Mesendoderm (in vitro differentiated cells): ENCODE results near the gene NR3C1.

Experiments used
- DNase-seq: peaks from one replicate; pipeline ENCODE4 v3.0.0; 2013
- H2AK5ac ChIP-seq: 2 replicates; pipeline ENCODE4 v1.6.1; 2013; ENCODE audit warnings: low read length, inconsistent platforms
- H2BK120ac ChIP-seq: 2 replicates; pipeline ENCODE4 v1.6.1; 2013; ENCODE audit warnings: low read depth, mild to moderate bottlenecking, low read length, moderate library complexity, mixed read lengths
- H2BK15ac ChIP-seq: replicated peaks from 2 replicates; pipeline ENCODE4 v1.6.1; 2013; ENCODE audit warnings: low read depth, mild to moderate bottlenecking, moderate library complexity
- H2BK5ac ChIP-seq: 2 replicates; pipeline ENCODE4 v1.6.1; 2013; ENCODE audit warnings: low read length, inconsistent platforms
- H3K18ac ChIP-seq: 2 replicates; pipeline ENCODE4 v1.6.1; 2013; ENCODE audit warnings: mild to moderate bottlenecking, low read length, mixed read lengths
- H3K23ac ChIP-seq: one replicate; pipeline ENCODE4 v1.6.1; 2013; ENCODE audit warnings: low read length
- H3K27ac ChIP-seq: 2 replicates; pipeline ENCODE4 v1.5.1; 2013; ENCODE audit warnings: low read depth, mild to moderate bottlenecking, inconsistent platforms, low read length, moderate library complexity
- H3K27me3 ChIP-seq: 2 replicates; pipeline ENCODE4 v1.6.1; 2013; ENCODE audit warnings: low read length, control low read depth, mild to moderate bottlenecking, inconsistent platforms; ENCODE audit not compliant: insufficient read depth, poor library complexity
- H3K36me3 ChIP-seq: 2 replicates; pipeline ENCODE4 v1.6.1; 2013; ENCODE audit warnings: low read length, inconsistent platforms; ENCODE audit not compliant: control insufficient read depth, insufficient read depth
- H3K4ac ChIP-seq: one replicate; pipeline ENCODE4 v1.6.1; 2013; ENCODE audit warnings: low read depth, mild to moderate bottlenecking, low read length, moderate library complexity
- H3K4me1 ChIP-seq: 2 replicates; pipeline ENCODE4 v1.6.1; 2013; ENCODE audit warnings: low read depth, low read length, inconsistent platforms; ENCODE audit not compliant: control insufficient read depth
- H3K4me2 ChIP-seq: 2 replicates; pipeline ENCODE4 v1.6.1; 2013; ENCODE audit warnings: low read length
- H3K4me3 ChIP-seq: 2 replicates; pipeline ENCODE4 v1.5.1; 2013; ENCODE audit warnings: mild to moderate bottlenecking, low read length
- H3K56ac ChIP-seq: one replicate; pipeline ENCODE4 v1.6.1; 2013; ENCODE audit warnings: low read length
- H3K79me1 ChIP-seq: 2 replicates; pipeline ENCODE4 v1.6.1; 2013; ENCODE audit warnings: low read length, inconsistent platforms
- H3K79me2 ChIP-seq: 2 replicates; pipeline ENCODE4 v1.6.1; 2013; ENCODE audit warnings: mild to moderate bottlenecking, low read length; ENCODE audit not compliant: control insufficient read depth, insufficient read depth
- H3K9ac ChIP-seq: 2 replicates; pipeline ENCODE4 v1.6.1; 2013; ENCODE audit warnings: low read length, inconsistent platforms
- H4K5ac ChIP-seq: one replicate; pipeline ENCODE4 v1.6.1; 2013; ENCODE audit warnings: low read length
- H4K8ac ChIP-seq: one replicate; pipeline ENCODE4 v1.6.1; 2013; ENCODE audit warnings: low read depth, mild to moderate bottlenecking, control low read depth, low read length, moderate library complexity
- WGBS: extraction: QIAGEN DNeasy Blood & Tissue Kit; methylation state at CpG from one replicate; pipeline ENCODE4 v1.1.7; 2013; ENCODE audit warnings: low lambda C conversion rate, missing lambda C conversion rate; ENCODE audit not compliant: insufficient coverage; ENCODE audit errors: extremely low coverage; 5-methylcytosine and 5-hydroxymethylcytosine counted together

Gene NR3C1

GRCh38 chr5:143251946-143252345 lies 151.5 kb downstream of the NR3C1 start:
- Histone ChIP-seq H2BK120ac (no peak overlapping the region), H4K5ac (no peak overlapping the region), H3K56ac (no peak overlapping the region), H3K23ac (no peak overlapping the region), H3K4me2 (no peak overlapping the region), H2AK5ac (no peak overlapping the region), H3K79me2 (no peaks in the 10 kb centered on the region), H3K18ac (no peak overlapping the region), H2BK5ac (no peak overlapping the region), H2BK15ac (no peak overlapping the region), H3K27ac (no peak overlapping the region), H4K8ac (no peak overlapping the region), H3K36me3 (no peaks in the 10 kb centered on the region), H3K4ac (no peak overlapping the region), H3K79me1 (no peaks in the 10 kb centered on the region), H3K4me3 (no peak overlapping the region), H3K9ac (no peak overlapping the region), H3K27me3 (no peaks in the 10 kb centered on the region), H3K4me1 (no peaks in the 10 kb centered on the region)
- WGBS, result no CpG with 5 or more reads among the region's 4 CpGs
- no peak for DNase-seq

- no peaks in the 10 kb centered on the region for H3K79me2 ChIP-seq
- WGBS, result no CpG with 5 or more reads among the region's 3 CpGs
Observed at GRCh38 chr5:143251190-143251589, 152.3 kb downstream of the NR3C1 start.

GRCh38 chr5:143249851-143250250 lies 153.6 kb downstream of the NR3C1 start:
- Histone ChIP-seq H3K9ac (no peak overlapping the region), H3K18ac (no peak overlapping the region), H3K4me1 (no peaks in the 10 kb centered on the region), H3K4ac (no peak overlapping the region), H3K79me1 (no peaks in the 10 kb centered on the region), H3K56ac (no peak overlapping the region), H4K8ac (no peak overlapping the region), H3K4me2 (no peak overlapping the region), H3K27ac (no peak overlapping the region), H2AK5ac (no peak overlapping the region), H3K23ac (no peak overlapping the region), H2BK5ac (no peak overlapping the region), H3K36me3 (no peaks in the 10 kb centered on the region), H2BK15ac (no peak overlapping the region), H3K27me3 (no peaks in the 10 kb centered on the region), H2BK120ac (no peak overlapping the region), H4K5ac (no peak overlapping the region), H3K79me2 (no peaks in the 10 kb centered on the region), H3K4me3 (no peak overlapping the region)
- no CpG with 5 or more reads among the region's 2 CpGs for WGBS
- no peak for DNase-seq

More at GRCh38 chr5:143251190-143251589, 152.3 kb downstream of the NR3C1 start:
- Histone ChIP-seq H3K4me3 (no peak overlapping the region), H4K5ac (no peak overlapping the region), H2AK5ac (no peak overlapping the region), H2BK15ac (no peak overlapping the region), H2BK120ac (no peak overlapping the region), H3K36me3 (no peaks in the 10 kb centered on the region), H2BK5ac (no peak overlapping the region), H3K79me1 (no peaks in the 10 kb centered on the region), H3K4me2 (no peak overlapping the region), H3K4me1 (no peaks in the 10 kb centered on the region), H3K9ac (no peak overlapping the region), H3K27me3 (no peaks in the 10 kb centered on the region), H3K18ac (no peak overlapping the region), H3K27ac (no peak overlapping the region), H3K4ac (no peak overlapping the region), H4K8ac (no peak overlapping the region), H3K23ac (no peak overlapping the region), H3K56ac (no peak overlapping the region)
- no peak for DNase-seq

GRCh38 chr5:143248822-143249579 lies 154.5 kb downstream of the NR3C1 start:
- no peak overlapping the region for H2AK5ac ChIP-seq
- no peak overlapping the region for H3K23ac ChIP-seq
- H3K18ac ChIP-seq, result no peak overlapping the region
- no peak overlapping the region for H3K4ac ChIP-seq
- H3K4me1 ChIP-seq, result peaks cover 1% of the 10 kb centered on the region
- no peaks in the 10 kb centered on the region for H3K36me3 ChIP-seq
- WGBS, result no CpG with 5 or more reads among the region's 3 CpGs
- no peaks in the 10 kb centered on the region for H3K79me1 ChIP-seq
- H3K4me3 ChIP-seq, result no peak overlapping the region
- H3K4me2 ChIP-seq, result no peak overlapping the region
- H3K27me3 ChIP-seq, result no peaks in the 10 kb centered on the region
- no peak overlapping the region for H2BK15ac ChIP-seq
- H3K9ac ChIP-seq, result no peak overlapping the region
- H4K5ac ChIP-seq, result no peak overlapping the region
- no peaks in the 10 kb centered on the region for H3K79me2 ChIP-seq
- no peak overlapping the region for H3K56ac ChIP-seq
- no peak overlapping the region for H2BK120ac ChIP-seq
- no peak overlapping the region for H3K27ac ChIP-seq
- H2BK5ac ChIP-seq, result no peak overlapping the region
- H4K8ac ChIP-seq, result no peak overlapping the region
- no peak for DNase-seq

- Histone ChIP-seq H2BK15ac (no peak overlapping the region), H3K9ac (no peak overlapping the region), H3K4me3 (no peak overlapping the region), H3K4me2 (no peak overlapping the region), H3K18ac (no peak overlapping the region), H3K27me3 (no peaks in the 10 kb centered on the region), H2AK5ac (no peak overlapping the region), H3K4ac (no peak overlapping the region), H3K79me1 (no peaks in the 10 kb centered on the region), H4K5ac (no peak overlapping the region), H3K27ac (no peak overlapping the region), H3K36me3 (no peaks in the 10 kb centered on the region), H4K8ac (no peak overlapping the region), H3K4me1 (peaks cover 5% of the 10 kb centered on the region), H2BK120ac (no peak overlapping the region), H3K79me2 (no peaks in the 10 kb centered on the region), H2BK5ac (no peak overlapping the region), H3K23ac (no peak overlapping the region), H3K56ac (no peak overlapping the region)
- DNase-seq, result no peak
- no CpG with 5 or more reads among the region's 3 CpGs for WGBS
Observed at GRCh38 chr5:143248391-143248790, 155.1 kb downstream of the NR3C1 start.
